ENCODE measurements around the gene RBAK.

- no peak for TF ChIP-seq POLR2A (IDR thresholded peaks at IDR 0.05; ENCODE audit: low read length)
- no peak for TF ChIP-seq GATA1 (IDR thresholded peaks at IDR 0.05; ENCODE audit: low read depth, low read length)
Observed at GRCh38 chr7:5088906-5089305, 43.2 kb downstream of the RBAK start.

All from erythroblast (primary cell).